HepG2 (cell line): ENCODE results near the gene C9orf43. TPM values are rescaled to one million over a fixed set of nuclear protein-coding genes. Genes with fewer than 3 reads are reported as not detected.

ENCODE experiments used
- ATAC-seq: fragments of 200-7000 bp; cut with Tn5 transposase; 3 replicates; pipeline ENCODE4 v1.9.1; 2020; ENCODE audit warnings: mild to moderate bottlenecking, moderate library complexity
- BruUV-seq: library from RNA; stranded (reverse); fragments of 400-500 nt; replicated peaks from 2 replicates; lab custom pipeline; 2021; lab: Mats Ljungman, UMichigan
- CTCF ChIA-PET: fragments of 300-600 bp; formaldehyde crosslinking; extraction: SDS; loops from one replicate; lab custom pipeline; 2021; ENCODE audit warnings: low total read pairs, inconsistent platforms, low intra/inter-chr PET ratio; lab: Yijun Ruan, JAX
- POLR2A ChIA-PET: fragments of 350-600 bp; sonication (Branson Sonifier 250); formaldehyde crosslinking; loops from one replicate; lab custom pipeline; 2020; ENCODE audit warnings: antibody characterized with exemption, inconsistent platforms; lab: Yijun Ruan, JAX
- DNase-seq: peaks from one replicate; pipeline ENCODE4 v3.0.0-alpha.2; 2015; ENCODE audit warnings: low spot score
- FAIRE-seq: peaks from 3 replicates; lab custom pipeline; 2011; peaks lifted over from hg19 to GRCh38; lab: Jason Lieb, UNC
- H2AFZ ChIP-seq: one replicate; pipeline ENCODE4 v1.6.1; 2011; ENCODE audit warnings: low read length, inconsistent platforms
- H3K27ac ChIP-seq: fragments of 300-600 bp; 3 replicates; pipeline ENCODE4 v1.8.0; 2011; ENCODE audit warnings: mixed run types, mild to moderate bottlenecking, mixed read lengths, low read length, inconsistent platforms; ENCODE audit not compliant: insufficient read depth; ENCODE audit errors: extremely low read length
- H3K27me3 ChIP-seq, 2 experiments: fragments of 200-600 bp in 1 of 2; 2 replicates in 1 of 2; 3 replicates in 1 of 2; pipeline versions ENCODE4 v1.6.0 to v1.8.0; 2011; ENCODE audit warnings: low read length in 2 of 2, mild to moderate bottlenecking in 2 of 2, moderate library complexity in 2 of 2, inconsistent platforms in 1 of 2; ENCODE audit not compliant: insufficient read depth in 2 of 2, control insufficient read depth in 1 of 2
- H3K36me3 ChIP-seq, 2 experiments: fragments of 200-600 bp in 1 of 2; replicated peaks in 1 of 2; 2 replicates in 1 of 2; 3 replicates in 1 of 2; pipeline versions ENCODE4 v1.5.1 to v1.8.0; 2011; ENCODE audit warnings: low read length in 2 of 2, inconsistent platforms in 1 of 2; ENCODE audit not compliant: insufficient read depth in 2 of 2, control insufficient read depth in 1 of 2
- H3K4me1 ChIP-seq: 2 replicates; pipeline ENCODE4 v1.5.1; 2012; ENCODE audit warnings: low read length, inconsistent platforms; ENCODE audit not compliant: insufficient read depth
- H3K4me2 ChIP-seq: 2 replicates; pipeline ENCODE4 v1.6.0; 2011; ENCODE audit warnings: low read depth, low read length, inconsistent platforms
- H3K4me3 ChIP-seq, 3 experiments: fragments of 200-600 bp in 1 of 3; sonication (generic), shearing (Covaris generic) in 1 of 3; replicated peaks in 1 of 3; 2 replicates each; pipeline ENCODE4 v1.5.1; 2011 to 2016; ENCODE audit warnings: low read length in 3 of 3, inconsistent platforms in 2 of 3, low read depth in 2 of 3, mild to moderate bottlenecking in 2 of 3, control low read depth in 1 of 3, mixed read lengths in 1 of 3; ENCODE audit not compliant: insufficient read depth in 1 of 3
- H3K79me2 ChIP-seq: one replicate; pipeline ENCODE4 v1.6.1; 2011; ENCODE audit warnings: low read length, inconsistent platforms; ENCODE audit not compliant: insufficient read depth
- H3K9ac ChIP-seq: 2 replicates; pipeline ENCODE4 v1.6.0; 2011; ENCODE audit warnings: mild to moderate bottlenecking, low read depth, low read length, inconsistent platforms; ENCODE audit not compliant: insufficient read depth
- H3K9me3 ChIP-seq: 2 replicates; pipeline ENCODE4 v1.5.1; 2012; ENCODE audit warnings: mild to moderate bottlenecking, low read length
- H4K20me1 ChIP-seq: 2 replicates; pipeline ENCODE4 v1.6.0; 2011; ENCODE audit warnings: inconsistent platforms, mild to moderate bottlenecking, low read length, moderate library complexity; ENCODE audit not compliant: insufficient read depth
- FOXA1 ChIP-seq, 2 experiments: fragments of 450-650 bp in 1 of 2; sonication (generic) in 1 of 2; formaldehyde crosslinking in 1 of 2; IDR thresholded peaks; 2 replicates each; pipeline versions ENCODE4 v1.4.0 to v1.6.1; 2016 to 2020; ENCODE audit warnings: missing genetic modification reagents in 1 of 2
- RXRA ChIP-seq: sonication (generic); formaldehyde crosslinking; IDR thresholded peaks from 2 replicates; pipeline ENCODE4 v1.5.1; 2020; ENCODE audit warnings: missing genetic modification reagents
- SIX1 ChIP-seq: sonication (generic); formaldehyde crosslinking; IDR thresholded peaks from 2 replicates; pipeline ENCODE4 v1.4.0; 2020; ENCODE audit warnings: missing genetic modification reagents, borderline replicate concordance
- SKI ChIP-seq: fragments of 450-650 bp; IDR thresholded peaks from one replicate; pipeline ENCODE4 v1.6.1; 2018; ENCODE audit warnings: mild to moderate bottlenecking; ENCODE audit not compliant: partially characterized antibody
- TEAD3 ChIP-seq: optimal IDR thresholded peaks from 2 replicates; pipeline ENCODE3; 2016; ENCODE audit warnings: borderline replicate concordance
- ZNF143 ChIP-seq: sonication (generic); formaldehyde crosslinking; IDR thresholded peaks from 2 replicates; pipeline ENCODE4 v1.4.0; 2020; ENCODE audit warnings: missing genetic modification reagents
- ZNF331 ChIP-seq: sonication (generic); formaldehyde crosslinking; IDR thresholded peaks from 2 replicates; pipeline ENCODE4 v1.4.0; 2020; ENCODE audit warnings: missing genetic modification reagents
- ZNF816 ChIP-seq: sonication (generic); formaldehyde crosslinking; IDR thresholded peaks from 2 replicates; pipeline ENCODE4 v1.8.0; 2022; ENCODE audit warnings: missing genetic modification reagents, mild to moderate bottlenecking, borderline replicate concordance
- WGBS: methylation state at CpG from one replicate; pipeline ENCODE4 v1.1.6; 2017; ENCODE audit warnings: low lambda C conversion rate; 5-methylcytosine and 5-hydroxymethylcytosine counted together
- in situ Hi-C: cut with HindIII; loops from 2 replicates; pipeline ENCODE4 v1.10.0; 2017; ENCODE audit warnings: low pct_unique_long_range_greater_than_20kb; ENCODE audit not compliant: extremely low pct_ligation_motif_present
- intact Hi-C: fragments of 100-400 bp; cut with micrococcal nuclease; formaldehyde crosslinking; loops from one replicate; pipeline ENCODE4 v1.10.0; 2022; ENCODE audit not compliant: unreplicated experiment
- polyA plus RNA-seq, 8 experiments: library from polyadenylated mRNA; depleted of rRNA in 3 of 8; stranded (reverse) in 7 of 8; unstranded in 1 of 8; fragments of >200 nt; fragmentation: Illumina TruSeq in 4 of 8; extraction: Trizol in 4 of 8; gene quantifications; 2 replicates each; pipeline versions ENCODE4 v1.2.1 to v1.2.3, GENCODE V29; 2011 to 2016; ENCODE audit warnings: low read depth in 4 of 8, missing spikeins in 1 of 8, mixed read lengths in 1 of 8; ENCODE audit not compliant: insufficient read depth in 1 of 8
- total RNA-seq, 5 experiments: library from RNA; depleted of rRNA; stranded (reverse); fragments of >200 nt; fragmentation: Illumina TruSeq; extraction: Trizol; gene quantifications; 2 replicates each; pipeline ENCODE4 v1.2.3, GENCODE V29; 2016; ENCODE audit warnings: low read depth in 1 of 5
- TF ChIP-seq, protein P1 (sequence below): sonication (generic); formaldehyde crosslinking; IDR thresholded peaks from 2 replicates; pipeline ENCODE4 v1.4.0; 2020; ENCODE audit warnings: missing genetic modification reagents
- TF ChIP-seq, protein P2 (sequence below): sonication (generic); formaldehyde crosslinking; IDR thresholded peaks from 2 replicates; pipeline ENCODE4 v1.4.0; 2020; ENCODE audit warnings: mild to moderate bottlenecking, missing genetic modification reagents

The C9orf43 gene
- total and polyA plus RNA-seq, 2 of the 13 experiments (the other 11 are each of a cell fraction or from before 2014, with no cell fraction given) = 0.24 to 0.31 TPM

DNA sequence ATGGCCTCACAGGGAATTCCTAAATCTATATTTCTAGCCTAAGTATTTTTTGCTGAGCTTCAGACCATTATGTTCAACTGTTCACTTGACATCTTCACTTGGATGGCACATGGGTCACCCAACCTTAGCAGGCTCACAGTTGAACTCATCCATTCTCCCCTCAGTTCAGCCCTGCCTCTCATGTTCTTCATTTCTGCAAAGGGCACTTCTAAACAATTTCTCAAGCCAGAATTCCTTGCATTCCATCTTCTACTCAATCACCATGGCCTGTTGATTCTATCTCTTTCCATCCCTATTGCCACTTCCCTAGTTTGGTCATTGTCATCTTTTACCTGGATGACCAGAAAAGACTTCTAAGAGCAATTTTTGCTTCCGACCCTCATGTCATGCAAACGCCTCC is 45.7 kb downstream of the C9orf43 start:
- H2AFZ ChIP-seq = no peak overlapping the region
- no peaks in the 10 kb centered on the region for H4K20me1 ChIP-seq
- no peak overlapping the region for H3K4me2 ChIP-seq
- DNase-seq (peak; percentile 41), ATAC-seq (no peak; the same call in 2 of the 3 replicates), FAIRE-seq (no peak)
- in situ Hi-C loops (no loop called here), intact Hi-C loops (loop anchor here (5.0 kb wide), 1 partner anchor 196 kb away; no protein-coding TSS in a partner anchor)
- H3K27me3 ChIP-seq = no peaks in the 10 kb centered on the region
- CTCF ChIA-PET = interaction anchor here (1.3 kb wide), 1 partner anchor 10 kb away, joined by 3 read pairs; no protein-coding TSS in a partner anchor
- H3K9ac ChIP-seq = no peak overlapping the region
- peak overlapping the region; percentile 85 for H3K27ac ChIP-seq
- H3K36me3 ChIP-seq = no peaks in the 10 kb centered on the region
- peaks cover 48% of the 10 kb centered on the region for H3K4me1 ChIP-seq
- no peaks in the 10 kb centered on the region for H3K9me3 ChIP-seq
- no peaks in the 10 kb centered on the region for H3K79me2 ChIP-seq
- no peak for TF ChIP-seq FOXA1 (IDR thresholded peaks at IDR 0.05)
- TF ChIP-seq FOXA1 (CRISPR knock-in tag; IDR thresholded peaks at IDR 0.05) = 0 out of 2 replicates have a peak, but pooled peaks have one; percentile 21
- TF ChIP-seq ZNF331 (CRISPR knock-in tag) = no peak
- peak; percentile 63 for TF ChIP-seq TEAD3 (CRISPR knock-in tag)
- no TSS peak for BruUV-seq
- WGBS = 80% methylated on average over 2 of the region's 2 CpGs
- POLR2A ChIA-PET = interaction anchor here (1.2 to 2.5 kb wide), 2 partner anchors 49 to 109 kb away, joined by 3 to 11 read pairs; no protein-coding TSS in a partner anchor
- H3K4me3 ChIP-seq = no peak overlapping the region

DNA sequence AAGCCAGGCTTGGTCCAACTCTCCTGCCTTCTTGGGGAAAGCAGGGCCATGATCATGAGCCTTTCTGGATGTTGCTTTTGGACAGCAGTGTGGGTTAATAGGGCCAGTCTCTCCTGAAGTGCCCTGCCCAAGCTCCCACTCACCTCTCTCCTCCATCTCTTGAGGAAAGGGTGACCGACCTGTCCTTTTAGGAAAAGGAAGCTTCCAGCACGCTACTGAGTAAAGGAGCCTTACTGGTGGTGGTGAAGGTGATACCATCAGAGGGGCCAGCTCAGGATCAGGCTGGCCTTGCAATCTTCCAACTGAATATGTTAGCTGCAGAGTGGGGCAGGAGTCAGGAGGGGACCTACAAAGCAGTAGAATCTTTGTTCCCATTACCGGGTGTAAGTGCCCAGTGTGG is 50.7 kb downstream of the C9orf43 start:
- 92% methylated on average over 3 of the region's 3 CpGs for WGBS
- intact Hi-C loops (loop anchor here (5.0 kb wide), 1 partner anchor 46 kb away; no protein-coding TSS in a partner anchor), in situ Hi-C loops (no loop called here)
- no peaks in the 10 kb centered on the region for H4K20me1 ChIP-seq
- no peak overlapping the region for H3K9ac ChIP-seq
- no peak overlapping the region for H2AFZ ChIP-seq
- no peak for ATAC-seq
- no peak overlapping the region for H3K27ac ChIP-seq
- peaks cover 27% of the 10 kb centered on the region for H3K79me2 ChIP-seq
- ChIA-PET POLR2A (no interaction called here), CTCF (no interaction called here)
- FAIRE-seq = no peak
- H3K9me3 ChIP-seq = no peaks in the 10 kb centered on the region
- peaks cover 62% of the 10 kb centered on the region for H3K4me1 ChIP-seq
- no TSS peak for BruUV-seq
- H3K4me2 ChIP-seq = no peak overlapping the region
- H3K36me3 ChIP-seq = no peaks in the 10 kb centered on the region
- H3K4me3 ChIP-seq = no peak overlapping the region
- DNase-seq = no peak
- no peaks in the 10 kb centered on the region for H3K27me3 ChIP-seq
- no peak for TF ChIP-seq ZNF143 (CRISPR knock-in tag)
- no peak for TF ChIP-seq SKI
- TF ChIP-seq, protein P1, sequence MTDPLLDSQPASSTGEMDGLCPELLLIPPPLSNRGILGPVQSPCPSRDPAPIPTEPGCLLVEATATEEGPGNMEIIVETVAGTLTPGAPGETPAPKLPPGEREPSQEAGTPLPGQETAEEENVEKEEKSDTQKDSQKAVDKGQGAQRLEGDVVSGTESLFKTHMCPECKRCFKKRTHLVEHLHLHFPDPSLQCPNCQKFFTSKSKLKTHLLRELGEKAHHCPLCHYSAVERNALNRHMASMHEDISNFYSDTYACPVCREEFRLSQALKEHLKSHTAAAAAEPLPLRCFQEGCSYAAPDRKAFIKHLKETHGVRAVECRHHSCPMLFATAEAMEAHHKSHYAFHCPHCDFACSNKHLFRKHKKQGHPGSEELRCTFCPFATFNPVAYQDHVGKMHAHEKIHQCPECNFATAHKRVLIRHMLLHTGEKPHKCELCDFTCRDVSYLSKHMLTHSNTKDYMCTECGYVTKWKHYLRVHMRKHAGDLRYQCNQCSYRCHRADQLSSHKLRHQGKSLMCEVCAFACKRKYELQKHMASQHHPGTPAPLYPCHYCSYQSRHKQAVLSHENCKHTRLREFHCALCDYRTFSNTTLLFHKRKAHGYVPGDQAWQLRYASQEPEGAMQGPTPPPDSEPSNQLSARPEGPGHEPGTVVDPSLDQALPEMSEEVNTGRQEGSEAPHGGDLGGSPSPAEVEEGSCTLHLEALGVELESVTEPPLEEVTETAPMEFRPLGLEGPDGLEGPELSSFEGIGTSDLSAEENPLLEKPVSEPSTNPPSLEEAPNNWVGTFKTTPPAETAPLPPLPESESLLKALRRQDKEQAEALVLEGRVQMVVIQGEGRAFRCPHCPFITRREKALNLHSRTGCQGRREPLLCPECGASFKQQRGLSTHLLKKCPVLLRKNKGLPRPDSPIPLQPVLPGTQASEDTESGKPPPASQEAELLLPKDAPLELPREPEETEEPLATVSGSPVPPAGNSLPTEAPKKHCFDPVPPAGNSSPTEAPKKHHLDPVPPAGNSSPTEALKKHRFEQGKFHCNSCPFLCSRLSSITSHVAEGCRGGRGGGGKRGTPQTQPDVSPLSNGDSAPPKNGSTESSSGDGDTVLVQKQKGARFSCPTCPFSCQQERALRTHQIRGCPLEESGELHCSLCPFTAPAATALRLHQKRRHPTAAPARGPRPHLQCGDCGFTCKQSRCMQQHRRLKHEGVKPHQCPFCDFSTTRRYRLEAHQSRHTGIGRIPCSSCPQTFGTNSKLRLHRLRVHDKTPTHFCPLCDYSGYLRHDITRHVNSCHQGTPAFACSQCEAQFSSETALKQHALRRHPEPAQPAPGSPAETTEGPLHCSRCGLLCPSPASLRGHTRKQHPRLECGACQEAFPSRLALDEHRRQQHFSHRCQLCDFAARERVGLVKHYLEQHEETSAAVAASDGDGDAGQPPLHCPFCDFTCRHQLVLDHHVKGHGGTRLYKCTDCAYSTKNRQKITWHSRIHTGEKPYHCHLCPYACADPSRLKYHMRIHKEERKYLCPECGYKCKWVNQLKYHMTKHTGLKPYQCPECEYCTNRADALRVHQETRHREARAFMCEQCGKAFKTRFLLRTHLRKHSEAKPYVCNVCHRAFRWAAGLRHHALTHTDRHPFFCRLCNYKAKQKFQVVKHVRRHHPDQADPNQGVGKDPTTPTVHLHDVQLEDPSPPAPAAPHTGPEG (CRISPR knock-in tag) = no peak
- TF ChIP-seq SIX1 (CRISPR knock-in tag) = no peak
- TF ChIP-seq RXRA (CRISPR knock-in tag) = no peak
- TF ChIP-seq, protein P2, sequence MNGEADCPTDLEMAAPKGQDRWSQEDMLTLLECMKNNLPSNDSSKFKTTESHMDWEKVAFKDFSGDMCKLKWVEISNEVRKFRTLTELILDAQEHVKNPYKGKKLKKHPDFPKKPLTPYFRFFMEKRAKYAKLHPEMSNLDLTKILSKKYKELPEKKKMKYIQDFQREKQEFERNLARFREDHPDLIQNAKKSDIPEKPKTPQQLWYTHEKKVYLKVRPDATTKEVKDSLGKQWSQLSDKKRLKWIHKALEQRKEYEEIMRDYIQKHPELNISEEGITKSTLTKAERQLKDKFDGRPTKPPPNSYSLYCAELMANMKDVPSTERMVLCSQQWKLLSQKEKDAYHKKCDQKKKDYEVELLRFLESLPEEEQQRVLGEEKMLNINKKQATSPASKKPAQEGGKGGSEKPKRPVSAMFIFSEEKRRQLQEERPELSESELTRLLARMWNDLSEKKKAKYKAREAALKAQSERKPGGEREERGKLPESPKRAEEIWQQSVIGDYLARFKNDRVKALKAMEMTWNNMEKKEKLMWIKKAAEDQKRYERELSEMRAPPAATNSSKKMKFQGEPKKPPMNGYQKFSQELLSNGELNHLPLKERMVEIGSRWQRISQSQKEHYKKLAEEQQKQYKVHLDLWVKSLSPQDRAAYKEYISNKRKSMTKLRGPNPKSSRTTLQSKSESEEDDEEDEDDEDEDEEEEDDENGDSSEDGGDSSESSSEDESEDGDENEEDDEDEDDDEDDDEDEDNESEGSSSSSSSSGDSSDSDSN (CRISPR knock-in tag) = no peak
- no peak for TF ChIP-seq ZNF816 (CRISPR knock-in tag)
